Subcutaneous abdominal adipose tissue (tissue), 5 donors: ENCODE data around the gene FAM53B.

ENCODE experiments used
- H3K27ac ChIP-seq: one replicate; pipeline ENCODE4 v1.7.0; 2013; ENCODE audit warnings: low read depth, mild to moderate bottlenecking, inconsistent platforms, low read length, moderate library complexity
- H3K27me3 ChIP-seq, 5 donors: one replicate each; pipeline ENCODE4 v1.7.0; 2013; ENCODE audit warnings: low read length in 5 of 5, inconsistent platforms in 1 of 5; ENCODE audit not compliant: control insufficient read depth in 5 of 5, insufficient read depth in 4 of 5
- H3K36me3 ChIP-seq, 5 donors: one replicate each; pipeline ENCODE4 v1.7.0; 2013; ENCODE audit warnings: low read length in 5 of 5; ENCODE audit not compliant: control insufficient read depth in 5 of 5, insufficient read depth in 5 of 5
- H3K4me1 ChIP-seq, 5 donors: one replicate each; pipeline ENCODE4 v1.7.0; 2013; ENCODE audit warnings: low read length in 5 of 5, mild to moderate bottlenecking in 3 of 5, moderate library complexity in 1 of 5; ENCODE audit not compliant: control insufficient read depth in 5 of 5, insufficient read depth in 5 of 5
- H3K4me3 ChIP-seq, 5 donors: one replicate each; pipeline ENCODE4 v1.7.0; 2013; ENCODE audit warnings: low read length in 5 of 5, low read depth in 1 of 5
- H3K9ac ChIP-seq, 5 donors: one replicate each; pipeline ENCODE4 v1.7.0; 2013; ENCODE audit warnings: low read length in 5 of 5, mild to moderate bottlenecking in 4 of 5, moderate library complexity in 3 of 5
- H3K9me3 ChIP-seq, 5 donors: one replicate each; pipeline ENCODE4 v1.7.0; 2013; ENCODE audit warnings: low read length in 5 of 5; ENCODE audit not compliant: control insufficient read depth in 5 of 5
- donor health status: healthy.
- donor health status: healthy.
- donor health status: healthy.
- donor health status: healthy.
- donor health status: healthy.

The FAM53B gene

DNA sequence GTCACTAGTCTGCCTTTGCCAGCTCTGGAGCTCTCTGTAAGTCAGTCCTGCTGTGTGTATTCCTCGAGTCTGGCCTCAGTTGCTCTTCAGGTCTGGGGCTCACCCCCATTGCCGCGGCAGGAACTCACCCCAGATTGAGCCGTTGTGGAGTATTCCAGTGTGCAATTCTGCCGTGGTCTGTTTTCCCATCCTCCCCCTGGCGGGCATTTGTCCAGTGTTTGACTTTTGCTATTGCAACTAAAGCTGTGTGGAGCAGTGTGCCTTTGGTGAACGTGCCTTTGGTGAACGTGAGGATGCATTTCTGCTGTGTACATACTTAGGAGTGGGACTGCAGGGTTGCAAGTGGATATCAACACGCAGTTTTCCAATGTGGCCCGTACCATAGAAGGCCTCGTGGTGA lies 134.5 kb downstream of the FAM53B start:
- peaks cover 0 to 3% (median 0%) of the 10 kb centered on the region in 5 donors for H3K36me3 ChIP-seq

DNA sequence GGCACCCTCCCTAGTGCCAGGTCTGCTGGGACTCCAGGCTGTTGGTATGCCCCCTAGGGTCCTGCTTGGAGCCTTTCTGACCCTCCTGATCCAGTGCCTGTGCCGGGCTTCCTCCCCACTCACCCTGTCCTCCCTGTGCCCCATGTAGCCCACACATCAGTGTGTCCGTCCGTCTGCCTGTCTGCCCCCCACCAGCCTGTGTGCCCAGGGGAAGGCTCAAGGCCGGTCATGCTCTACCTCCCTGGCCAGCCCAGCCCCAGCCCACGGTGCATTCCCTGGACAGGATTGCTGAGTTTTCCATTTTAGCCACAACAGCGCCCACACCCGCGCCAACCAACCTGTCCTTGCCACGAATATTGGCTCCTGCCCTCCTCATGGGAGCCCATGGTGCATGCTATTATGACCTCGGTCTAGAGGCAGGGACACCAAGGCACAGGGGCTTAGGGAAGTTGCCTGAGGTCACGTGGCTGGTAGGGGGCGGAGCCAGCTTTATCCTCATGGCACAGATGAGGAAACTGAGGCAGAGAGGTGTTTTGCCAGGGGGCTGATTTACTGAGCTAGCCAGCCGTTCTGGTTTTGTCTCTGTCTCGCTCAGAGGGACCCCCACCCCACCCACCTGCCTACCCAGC lies 136.0 kb downstream of the FAM53B start:
- no peak overlapping the region for H3K27ac ChIP-seq
- peaks cover 0 to 3% (median 0%) of the 10 kb centered on the region in 5 donors for H3K36me3 ChIP-seq
- no peak overlapping the region for H3K9ac ChIP-seq

More for the DNA sequence above, 134.5 kb downstream of the FAM53B start:
- Histone ChIP-seq H3K9me3 (no peaks in the 10 kb centered on the region), H3K9ac (no peak overlapping the region), H3K27me3 (no peaks in the 10 kb centered on the region), H3K4me1 (peaks cover 0 to 34% (median 27%) of the 10 kb centered on the region in 5 donors), H3K4me3 (no peak overlapping the region), H3K27ac (no peak overlapping the region)

DNA sequence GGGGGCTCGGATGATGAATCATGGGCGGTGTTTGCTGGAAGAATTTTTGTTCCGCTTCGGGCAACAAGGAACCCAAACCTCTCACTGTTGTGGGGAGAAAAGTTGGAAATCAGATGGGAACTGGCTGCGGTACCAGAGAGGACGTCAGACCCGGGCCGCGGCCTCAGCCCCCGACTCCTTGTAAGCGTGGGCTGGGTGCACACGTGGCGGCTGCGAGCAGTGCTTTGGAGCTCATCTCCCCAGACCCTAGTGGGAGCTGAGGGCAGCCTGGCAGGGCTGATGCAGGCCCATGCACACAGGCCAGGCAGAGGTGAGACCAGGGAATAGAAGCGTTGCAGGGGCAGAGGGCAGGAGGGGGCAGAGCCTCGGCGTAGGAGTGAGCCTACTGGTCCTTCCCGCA lies 136.5 kb downstream of the FAM53B start:
- Histone ChIP-seq H3K4me3 (no peak overlapping the region), H3K36me3 (peaks cover 0 to 3% (median 0%) of the 10 kb centered on the region in 5 donors), H3K27ac (no peak overlapping the region), H3K4me1 (peaks cover 0 to 20% (median 12%) of the 10 kb centered on the region in 5 donors), H3K9ac (no peak overlapping the region), H3K9me3 (no peaks in the 10 kb centered on the region), H3K27me3 (no peaks in the 10 kb centered on the region)

More for the DNA sequence above, 136.0 kb downstream of the FAM53B start:
- peaks cover 0 to 25% (median 17%) of the 10 kb centered on the region in 5 donors for H3K4me1 ChIP-seq
- H3K27me3 ChIP-seq = no peaks in the 10 kb centered on the region
- no peak overlapping the region for H3K4me3 ChIP-seq
- no peaks in the 10 kb centered on the region for H3K9me3 ChIP-seq

DNA sequence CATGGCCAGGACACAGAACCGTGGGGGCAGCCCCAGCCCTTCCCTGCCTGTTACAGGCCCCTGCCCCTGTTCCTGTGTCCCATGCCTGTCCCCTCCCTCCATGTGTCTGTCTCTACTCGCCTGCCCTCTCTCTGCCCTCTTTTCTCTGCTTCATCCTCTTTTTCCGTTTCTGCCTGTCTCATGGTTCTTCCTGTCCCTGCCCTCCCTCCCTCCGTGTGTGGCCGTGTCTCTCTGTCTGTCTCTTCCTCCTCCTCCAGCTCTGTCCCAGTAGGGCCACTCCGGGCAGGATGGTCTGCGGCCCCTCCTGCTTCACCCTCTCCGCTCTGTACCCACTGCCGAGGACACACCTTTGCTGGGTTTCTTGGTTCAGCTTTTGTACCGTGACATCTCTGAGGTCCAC lies 137.4 kb downstream of the FAM53B start:
- Histone ChIP-seq H3K27ac (no peak overlapping the region), H3K4me1 (peaks cover 0 to 14% (median 5%) of the 10 kb centered on the region in 5 donors), H3K9ac (no peak overlapping the region), H3K4me3 (no peak overlapping the region), H3K27me3 (no peaks in the 10 kb centered on the region), H3K9me3 (no peaks in the 10 kb centered on the region), H3K36me3 (peaks cover 0 to 3% (median 0%) of the 10 kb centered on the region in 5 donors)

DNA sequence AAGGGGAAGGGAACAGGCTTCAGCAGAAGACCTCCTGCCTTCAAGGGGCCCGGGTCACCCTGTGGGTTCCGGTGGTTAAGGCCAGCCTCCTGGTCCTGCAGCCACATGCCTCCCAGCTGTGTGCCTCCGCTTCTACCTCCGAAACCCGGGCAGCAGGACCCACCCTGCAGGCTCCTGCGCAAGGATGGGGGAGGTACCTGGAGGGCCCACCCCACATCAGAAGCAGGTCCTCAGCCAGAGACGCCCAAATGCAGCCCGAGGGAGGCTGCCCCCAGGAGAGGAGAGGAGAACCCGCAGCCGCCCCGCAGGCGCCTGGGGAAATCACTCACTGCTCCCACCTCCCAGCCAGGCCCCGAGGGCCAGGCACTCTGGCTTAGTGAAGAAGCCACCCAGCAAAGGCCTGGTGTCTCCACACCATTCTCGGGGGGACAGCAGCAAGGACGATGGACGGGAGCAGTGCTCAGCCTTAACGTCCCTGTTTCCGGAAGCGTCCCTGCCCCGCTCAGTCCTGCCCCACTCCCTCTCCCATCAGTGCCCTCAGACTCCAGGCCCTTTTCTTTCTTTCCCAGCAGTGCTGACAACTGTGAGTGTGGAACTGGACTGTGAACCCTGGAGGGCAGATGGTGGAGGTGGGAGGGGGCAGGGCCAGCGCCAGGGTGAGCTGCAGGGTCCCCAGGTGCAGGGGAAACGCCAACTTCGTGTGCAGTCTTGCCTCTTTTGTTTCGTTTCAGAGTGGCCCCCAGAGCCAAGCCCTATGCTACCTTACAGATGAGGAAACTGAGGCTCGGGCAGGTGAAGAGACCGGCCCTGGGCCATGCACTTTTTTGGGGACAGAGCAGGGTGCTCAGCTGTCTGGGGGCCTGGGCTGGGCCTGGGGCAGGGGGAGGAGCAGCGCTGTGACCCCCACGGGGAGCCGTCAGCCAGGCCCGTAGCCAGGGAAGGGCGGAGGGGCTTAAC lies 138.0 kb downstream of the FAM53B start:
- no peak overlapping the region for H3K9ac ChIP-seq
- H3K4me1 ChIP-seq = peaks cover 0 to 7% (median 0%) of the 10 kb centered on the region in 5 donors
- no peak overlapping the region for H3K27ac ChIP-seq
- H3K4me3 ChIP-seq = no peak overlapping the region
- H3K9me3 ChIP-seq = no peaks in the 10 kb centered on the region
- H3K36me3 ChIP-seq = peaks cover 0 to 3% (median 0%) of the 10 kb centered on the region in 5 donors
- H3K27me3 ChIP-seq = no peaks in the 10 kb centered on the region

DNA sequence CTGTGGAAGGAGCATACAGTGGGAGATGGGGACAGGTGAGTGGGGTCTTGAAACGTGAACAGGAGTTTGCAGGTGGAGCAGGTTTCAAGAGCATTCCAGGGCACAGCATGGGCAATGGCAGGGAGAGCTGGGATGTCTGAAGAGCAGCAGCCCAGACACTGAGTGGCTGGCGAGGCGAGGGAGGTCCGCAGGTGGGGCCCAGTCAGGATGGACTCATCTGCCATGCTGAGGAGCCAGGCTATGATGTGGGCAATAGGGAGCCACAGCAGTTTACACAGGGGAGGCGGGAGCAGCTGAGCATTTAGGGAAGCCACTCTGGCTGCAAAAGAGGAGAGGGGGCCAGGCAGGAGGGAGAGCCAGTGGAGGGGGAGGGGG lies 138.7 kb downstream of the FAM53B start:
- no peak overlapping the region for H3K9ac ChIP-seq
- H3K36me3 ChIP-seq = peaks cover 0 to 3% (median 0%) of the 10 kb centered on the region in 5 donors
- peaks cover 0 to 5% (median 0%) of the 10 kb centered on the region in 5 donors for H3K4me1 ChIP-seq
- H3K27ac ChIP-seq = no peak overlapping the region
- H3K27me3 ChIP-seq = no peaks in the 10 kb centered on the region
- H3K4me3 ChIP-seq = no peak overlapping the region
- H3K9me3 ChIP-seq = no peaks in the 10 kb centered on the region

- peaks cover 0 to 3% (median 0%) of the 10 kb centered on the region in 5 donors for H3K36me3 ChIP-seq
These were observed 139.2 kb downstream of the FAM53B start for GRCh38 chr10:124605001-124605370.

DNA sequence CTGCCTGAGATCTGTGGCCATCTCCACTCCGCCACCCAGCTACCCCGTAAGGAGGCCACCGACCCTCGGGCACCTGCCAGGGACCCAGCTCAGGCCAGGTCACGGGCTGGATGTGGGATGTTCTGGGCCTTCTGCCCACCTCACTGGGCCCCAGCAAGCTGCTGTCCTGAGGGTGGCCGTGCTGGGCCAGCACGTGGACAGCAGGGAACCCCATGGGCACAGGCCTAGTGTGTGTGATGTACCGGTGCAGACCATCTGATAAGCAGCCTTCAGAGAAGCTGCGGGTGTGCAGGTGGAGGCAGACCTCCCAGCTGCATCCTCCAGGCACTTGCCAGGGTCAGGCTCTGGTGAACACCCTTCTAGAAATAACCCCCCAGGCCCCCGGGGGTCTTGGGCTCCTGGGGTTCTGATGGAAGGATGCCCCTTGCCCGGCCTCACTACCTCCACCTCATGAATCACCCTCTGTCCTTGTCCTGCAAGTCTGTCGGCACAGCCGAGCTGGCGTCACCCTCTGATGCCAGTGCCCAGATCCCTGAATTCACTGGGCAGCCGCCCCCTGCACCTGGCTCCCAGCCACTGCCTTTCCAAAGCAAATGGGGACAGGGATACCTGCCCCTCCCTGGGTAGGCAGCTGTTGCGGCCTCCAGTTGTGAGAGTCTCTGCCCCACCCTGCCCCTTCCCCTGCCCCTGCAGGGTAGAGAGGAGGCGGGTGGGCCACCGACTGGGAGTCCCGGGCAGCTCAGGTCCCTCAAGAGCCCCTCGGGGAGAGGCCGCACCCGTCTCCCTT lies 139.8 kb downstream of the FAM53B start:
- no peak overlapping the region for H3K4me3 ChIP-seq
- H3K36me3 ChIP-seq = no peaks in the 10 kb centered on the region
- no peaks in the 10 kb centered on the region for H3K27me3 ChIP-seq
- H3K4me1 ChIP-seq = peaks cover 0 to 5% (median 0%) of the 10 kb centered on the region in 5 donors
- H3K9ac ChIP-seq = no peak overlapping the region
- no peak overlapping the region for H3K27ac ChIP-seq
- no peaks in the 10 kb centered on the region for H3K9me3 ChIP-seq

More at GRCh38 chr10:124605001-124605370, 139.2 kb downstream of the FAM53B start:
- no peaks in the 10 kb centered on the region for H3K27me3 ChIP-seq
- no peak overlapping the region for H3K4me3 ChIP-seq
- H3K27ac ChIP-seq = no peak overlapping the region
- H3K9ac ChIP-seq = no peak overlapping the region
- H3K4me1 ChIP-seq = peaks cover 0 to 5% (median 0%) of the 10 kb centered on the region in 5 donors
- no peaks in the 10 kb centered on the region for H3K9me3 ChIP-seq

GRCh38 chr10:124603376-124604213 lies 140.6 kb downstream of the FAM53B start:
- Histone ChIP-seq H3K27ac (no peak overlapping the region), H3K27me3 (no peaks in the 10 kb centered on the region), H3K9me3 (no peaks in the 10 kb centered on the region), H3K9ac (no peak overlapping the region), H3K36me3 (no peaks in the 10 kb centered on the region), H3K4me1 (peaks cover 0 to 5% (median 0%) of the 10 kb centered on the region in 5 donors), H3K4me3 (no peak overlapping the region)
